H9 (cell line): Measurements from ENCODE around the gene PCNX3. TPM values are rescaled to one million over a fixed set of nuclear protein-coding genes. Genes with fewer than 3 reads are reported as not detected.

Source experiments
- DNase-seq: peaks from one replicate; pipeline ENCODE4 v3.0.0-alpha.2; 2017
- H2AFZ ChIP-seq: one replicate; pipeline ENCODE4 v1.6.1; 2013; ENCODE audit warnings: mild to moderate bottlenecking, low read length, control low read depth, moderate library complexity
- H2AK5ac ChIP-seq: 2 replicates; pipeline ENCODE4 v1.6.1; 2013; ENCODE audit warnings: low read length, control low read depth, mixed read lengths; ENCODE audit not compliant: insufficient read length
- H2BK120ac ChIP-seq: one replicate; pipeline ENCODE4 v1.6.1; 2013; ENCODE audit warnings: low read depth, mild to moderate bottlenecking, low read length, control low read depth, inconsistent platforms; ENCODE audit not compliant: poor library complexity, severe bottlenecking
- H2BK12ac ChIP-seq: 2 replicates; pipeline ENCODE4 v1.6.1; 2013; ENCODE audit warnings: low read length, control low read depth, mixed read lengths, low read depth; ENCODE audit not compliant: insufficient read length
- H2BK15ac ChIP-seq: 2 replicates; pipeline ENCODE4 v1.6.1; 2013; ENCODE audit warnings: low read depth, low read length, control low read depth
- H2BK20ac ChIP-seq: one replicate; pipeline ENCODE4 v1.6.1; 2013; ENCODE audit warnings: low read depth, mild to moderate bottlenecking, low read length, control low read depth, inconsistent platforms; ENCODE audit not compliant: poor library complexity, severe bottlenecking
- H2BK5ac ChIP-seq: 2 replicates; pipeline ENCODE4 v1.6.1; 2013; ENCODE audit warnings: low read length, control low read depth, mixed read lengths; ENCODE audit not compliant: insufficient read length
- H3K14ac ChIP-seq: 2 replicates; pipeline ENCODE4 v1.6.1; 2013; ENCODE audit warnings: low read length, control low read depth; ENCODE audit not compliant: insufficient read depth
- H3K18ac ChIP-seq: 2 replicates; pipeline ENCODE4 v1.6.1; 2013; ENCODE audit warnings: low read depth, mild to moderate bottlenecking, mixed read lengths, low read length, control low read depth; ENCODE audit not compliant: insufficient read length
- H3K23ac ChIP-seq: 2 replicates; pipeline ENCODE4 v1.6.1; 2013; ENCODE audit warnings: low read length, control low read depth, mixed read lengths, low read depth; ENCODE audit not compliant: insufficient read length
- H3K23me2 ChIP-seq: 2 replicates; pipeline ENCODE4 v1.6.1; 2013; ENCODE audit warnings: low read depth, mild to moderate bottlenecking, mixed read lengths, low read length, control low read depth; ENCODE audit not compliant: insufficient read length, poor library complexity, severe bottlenecking
- H3K27ac ChIP-seq: 2 replicates; pipeline ENCODE4 v1.5.1; 2013; ENCODE audit warnings: low read length, control low read depth, mixed read lengths, low read depth; ENCODE audit not compliant: insufficient read length
- H3K27me3 ChIP-seq: 2 replicates; pipeline ENCODE4 v1.6.1; 2013; ENCODE audit warnings: low read length, control low read depth, inconsistent platforms; ENCODE audit not compliant: insufficient read depth
- H3K4ac ChIP-seq: 2 replicates; pipeline ENCODE4 v1.6.1; 2013; ENCODE audit warnings: low read depth, mild to moderate bottlenecking, control low read depth, inconsistent platforms, low read length, moderate library complexity
- H3K4me1 ChIP-seq: 2 replicates; pipeline ENCODE4 v1.6.1; 2013; ENCODE audit warnings: low read length, control low read depth, inconsistent platforms; ENCODE audit not compliant: insufficient read depth
- H3K4me2 ChIP-seq: 2 replicates; pipeline ENCODE4 v1.6.1; 2013; ENCODE audit warnings: low read length, control low read depth, mixed read lengths; ENCODE audit not compliant: insufficient read length, insufficient read depth
- H3K56ac ChIP-seq: 2 replicates; pipeline ENCODE4 v1.6.1; 2013; ENCODE audit warnings: low read depth, mild to moderate bottlenecking, mixed read lengths, low read length, control low read depth; ENCODE audit not compliant: insufficient read length
- H3K79me1 ChIP-seq: 2 replicates; pipeline ENCODE4 v1.6.1; 2013; ENCODE audit warnings: low read depth, mild to moderate bottlenecking, moderate library complexity, low read length, control low read depth, inconsistent platforms; ENCODE audit not compliant: insufficient read depth, poor library complexity, severe bottlenecking
- H3K79me2 ChIP-seq: 2 replicates; pipeline ENCODE4 v1.6.1; 2013; ENCODE audit warnings: low read length, control low read depth, inconsistent platforms; ENCODE audit not compliant: insufficient read depth
- H3K9ac ChIP-seq: 2 replicates; pipeline ENCODE4 v1.6.1; 2013; ENCODE audit warnings: low read length, control low read depth, mixed read lengths; ENCODE audit not compliant: insufficient read length; ENCODE audit errors: extremely low read depth
- H3K9me3 ChIP-seq: one replicate; pipeline ENCODE4 v1.6.1; 2013; ENCODE audit warnings: low read depth, low read length, inconsistent platforms; ENCODE audit not compliant: control insufficient read depth
- H3T11ph ChIP-seq: one replicate; pipeline ENCODE4 v1.6.1; 2013; ENCODE audit warnings: mild to moderate bottlenecking, low read length, control low read depth, inconsistent platforms
- H4K20me1 ChIP-seq: one replicate; pipeline ENCODE4 v1.6.1; 2013; ENCODE audit not compliant: control insufficient read depth, insufficient read length, insufficient read depth
- H4K5ac ChIP-seq: 2 replicates; pipeline ENCODE4 v1.6.1; 2013; ENCODE audit warnings: low read depth, mild to moderate bottlenecking, mixed read lengths, low read length, control low read depth; ENCODE audit not compliant: insufficient read length
- H4K8ac ChIP-seq: replicated peaks from 2 replicates; pipeline ENCODE4 v1.6.1; 2013; ENCODE audit warnings: low read length, control low read depth, mixed read lengths, low read depth; ENCODE audit not compliant: insufficient read length
- H4K91ac ChIP-seq: 2 replicates; pipeline ENCODE4 v1.6.1; 2013; ENCODE audit warnings: low read depth, mild to moderate bottlenecking, moderate library complexity, mixed read lengths, low read length, control low read depth; ENCODE audit not compliant: insufficient read length
- H3K27ac Mint-ChIP-seq, 3 experiments: 2 replicates in 2 of 3; 3 replicates in 1 of 3; pipeline ENCODE4 v1.8.0; 2020 to 2021; ENCODE audit warnings: mixed read lengths in 3 of 3, mild to moderate bottlenecking in 1 of 3, moderate library complexity in 1 of 3
- H3K27me3 Mint-ChIP-seq: 2 replicates; pipeline ENCODE4 v1.8.0; 2021; ENCODE audit warnings: low read depth, mild to moderate bottlenecking, moderate library complexity, mixed read lengths
- H3K36me3 Mint-ChIP-seq, 3 experiments: 2 replicates in 2 of 3; 3 replicates in 1 of 3; pipeline ENCODE4 v1.8.0; 2020 to 2021; ENCODE audit warnings: low read depth in 3 of 3, mixed read lengths in 3 of 3; ENCODE audit not compliant: insufficient read depth in 1 of 3
- H3K4me1 Mint-ChIP-seq, 2 experiments: 2 replicates each; pipeline ENCODE4 v1.8.0; 2020; ENCODE audit warnings: mixed read lengths in 2 of 2
- H3K4me3 Mint-ChIP-seq, 2 experiments: 2 replicates in 1 of 2; 3 replicates in 1 of 2; pipeline ENCODE4 v1.8.0; 2020 to 2021; ENCODE audit warnings: mild to moderate bottlenecking in 2 of 2, mixed read lengths in 2 of 2, moderate library complexity in 1 of 2
- H3K9me3 Mint-ChIP-seq, 2 experiments: 2 replicates in 1 of 2; 3 replicates in 1 of 2; pipeline ENCODE4 v1.8.0; 2020; ENCODE audit warnings: mild to moderate bottlenecking in 2 of 2, mixed read lengths in 2 of 2, moderate library complexity in 1 of 2
- WGBS: extraction: QIAGEN DNeasy Blood & Tissue Kit; methylation state at CpG from one replicate; pipeline ENCODE4 v1.1.7; 2013; ENCODE audit warnings: missing lambda C conversion rate, low lambda C conversion rate, mixed read lengths; ENCODE audit not compliant: insufficient read length; ENCODE audit errors: extremely low coverage; 5-methylcytosine and 5-hydroxymethylcytosine counted together
- total RNA-seq: library from RNA; stranded (reverse); gene quantifications from 2 replicates; pipeline ENCODE4 v1.2.1, GENCODE V29; 2021
- TF ChIP-seq, protein P1 (sequence below): fragments of 200-600 bp; sonication (generic); conservative IDR thresholded peaks from 3 replicates; pipeline ENCODE4 v1.8.0; 2021; ENCODE audit warnings: antibody characterized with exemption, mild to moderate bottlenecking

Gene PCNX3
- total RNA-seq, 1 experiment from 2014 or later: 50.5 TPM

DNA sequence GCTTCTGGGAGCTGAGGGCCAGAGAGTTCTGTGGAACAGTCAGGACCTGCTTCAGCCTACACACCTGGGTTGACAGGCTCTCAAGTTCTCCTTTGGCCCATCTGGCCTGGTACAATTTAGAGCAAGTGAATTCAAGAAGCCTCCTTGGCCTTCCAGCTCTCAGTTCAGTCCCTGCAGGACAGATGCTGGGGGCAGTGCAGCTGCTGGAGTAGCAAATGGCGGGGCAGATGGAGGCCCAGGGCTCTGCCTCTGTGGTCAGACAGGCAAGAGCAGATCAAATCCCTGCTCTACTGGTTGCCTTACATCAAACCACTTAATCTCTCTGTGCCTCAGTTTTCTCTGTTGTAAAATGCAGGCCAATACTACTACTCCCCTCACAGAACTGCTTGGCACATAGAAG lies 11.3 kb upstream of the PCNX3 start:
- Histone ChIP-seq H3K27ac (no peak overlapping the region), H3K23me2 (peaks cover 8% of the 10 kb centered on the region), H3K79me1 (no peaks in the 10 kb centered on the region), H4K5ac (no peak overlapping the region), H4K91ac (no peak overlapping the region), H3K4ac (no peak overlapping the region), H3K4me2 (no peak overlapping the region), H2AFZ (no peak overlapping the region), H3K14ac (no peak overlapping the region), H4K8ac (no peak overlapping the region), H2BK20ac (no peak overlapping the region), H3K79me2 (no peaks in the 10 kb centered on the region), H3K4me1 (no peaks in the 10 kb centered on the region), H3K27me3 (no peaks in the 10 kb centered on the region), H3K9me3 (no peaks in the 10 kb centered on the region), H3T11ph (no peak overlapping the region), H3K56ac (no peak overlapping the region), H2BK120ac (no peak overlapping the region), H2BK12ac (no peak overlapping the region), H4K20me1 (no peaks in the 10 kb centered on the region), H2BK5ac (no peak overlapping the region), H3K23ac (no peak overlapping the region), H2BK15ac (no peak overlapping the region), H3K18ac (no peak overlapping the region), H2AK5ac (no peak overlapping the region), H3K9ac (no peak overlapping the region)
- Mint-ChIP-seq H3K4me1 (peaks cover 6 to 20% of the 10 kb centered on the region in 2 experiments), H3K9me3 (no peaks in the 10 kb centered on the region), H3K27me3 (peaks cover 1% of the 10 kb centered on the region; the same call in 1 of the 2 replicates), H3K27ac (no peak overlapping the region; a peak in 1 of 7 replicates), H3K36me3 (peaks cover 5 to 46% (median 44%) of the 10 kb centered on the region in 3 experiments; a peak in 6 of 7 replicates), H3K4me3 (no peak overlapping the region)
- no peak for DNase-seq
- WGBS: no CpG with 5 or more reads among the region's 1 CpG
- TF ChIP-seq, protein P1, sequence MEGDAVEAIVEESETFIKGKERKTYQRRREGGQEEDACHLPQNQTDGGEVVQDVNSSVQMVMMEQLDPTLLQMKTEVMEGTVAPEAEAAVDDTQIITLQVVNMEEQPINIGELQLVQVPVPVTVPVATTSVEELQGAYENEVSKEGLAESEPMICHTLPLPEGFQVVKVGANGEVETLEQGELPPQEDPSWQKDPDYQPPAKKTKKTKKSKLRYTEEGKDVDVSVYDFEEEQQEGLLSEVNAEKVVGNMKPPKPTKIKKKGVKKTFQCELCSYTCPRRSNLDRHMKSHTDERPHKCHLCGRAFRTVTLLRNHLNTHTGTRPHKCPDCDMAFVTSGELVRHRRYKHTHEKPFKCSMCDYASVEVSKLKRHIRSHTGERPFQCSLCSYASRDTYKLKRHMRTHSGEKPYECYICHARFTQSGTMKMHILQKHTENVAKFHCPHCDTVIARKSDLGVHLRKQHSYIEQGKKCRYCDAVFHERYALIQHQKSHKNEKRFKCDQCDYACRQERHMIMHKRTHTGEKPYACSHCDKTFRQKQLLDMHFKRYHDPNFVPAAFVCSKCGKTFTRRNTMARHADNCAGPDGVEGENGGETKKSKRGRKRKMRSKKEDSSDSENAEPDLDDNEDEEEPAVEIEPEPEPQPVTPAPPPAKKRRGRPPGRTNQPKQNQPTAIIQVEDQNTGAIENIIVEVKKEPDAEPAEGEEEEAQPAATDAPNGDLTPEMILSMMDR: no peak
